Spinal cord (tissue), 10 donors: Measurements from ENCODE around the gene BHLHE23. TPM values are rescaled to one million over a fixed set of nuclear protein-coding genes. Genes with fewer than 3 reads are reported as not detected.
A peak's percentile ranks its signal among the peaks of the same experiment; 100 is the strongest.
"Not testable (repeated sequence)": the region's sequence is repeated elsewhere in the genome, so short reads cannot be mapped to it uniquely, and the experiment has no call there.

Experiments used
- DNase-seq, 6 donors: peaks; one replicate each; pipeline versions ENCODE4 v3.0.0 to v3.0.0-alpha.2; 2013 to 2015; ENCODE audit warnings: low spot score in 6 of 6, low read depth in 4 of 6
- H3K27ac ChIP-seq: one replicate; pipeline ENCODE4 v1.5.1; 2013; ENCODE audit warnings: low read depth, low read length, control low read depth
- H3K27me3 ChIP-seq: one replicate; pipeline ENCODE4 v1.6.1; 2013; ENCODE audit warnings: low read length; ENCODE audit not compliant: control insufficient read depth, insufficient read depth
- H3K36me3 ChIP-seq: one replicate; pipeline ENCODE4 v1.6.1; 2013; ENCODE audit warnings: low read length; ENCODE audit not compliant: control insufficient read depth, insufficient read depth
- H3K4me1 ChIP-seq: one replicate; pipeline ENCODE4 v1.6.1; 2013; ENCODE audit warnings: low read length; ENCODE audit not compliant: control insufficient read depth, insufficient read depth
- H3K4me3 ChIP-seq: one replicate; pipeline ENCODE4 v1.5.1; 2013; ENCODE audit warnings: low read depth, low read length, control low read depth
- H3K9me3 ChIP-seq: one replicate; pipeline ENCODE4 v1.6.1; 2013; ENCODE audit warnings: low read length; ENCODE audit not compliant: control insufficient read depth, insufficient read depth
- WGBS: methylation state at CpG from one replicate; pipeline ENCODE4 v1.1.5; 2013; ENCODE audit warnings: missing lambda C conversion rate; ENCODE audit not compliant: insufficient coverage; 5-methylcytosine and 5-hydroxymethylcytosine counted together
- polyA plus RNA-seq, 2 donors: library from polyadenylated mRNA; unstranded; fragments of 120-200 nt; gene quantifications; one replicate each; pipeline ENCODE4 v1.2.1, GENCODE V29; 2013; ENCODE audit not compliant: insufficient read length in 2 of 2
- total RNA-seq, 2 donors: library from RNA; depleted of rRNA in 1 of 2; stranded (reverse); fragments of 120-200 nt in 1 of 2; fragments of >200 nt in 1 of 2; gene quantifications; one replicate each; pipeline versions ENCODE4 v1.2.3 to v1.2.4, GENCODE V29; 2013 to 2014
- donor health status: healthy.

The BHLHE23 gene
- total and polyA plus RNA-seq, 4 donors, result not detected

DNA sequence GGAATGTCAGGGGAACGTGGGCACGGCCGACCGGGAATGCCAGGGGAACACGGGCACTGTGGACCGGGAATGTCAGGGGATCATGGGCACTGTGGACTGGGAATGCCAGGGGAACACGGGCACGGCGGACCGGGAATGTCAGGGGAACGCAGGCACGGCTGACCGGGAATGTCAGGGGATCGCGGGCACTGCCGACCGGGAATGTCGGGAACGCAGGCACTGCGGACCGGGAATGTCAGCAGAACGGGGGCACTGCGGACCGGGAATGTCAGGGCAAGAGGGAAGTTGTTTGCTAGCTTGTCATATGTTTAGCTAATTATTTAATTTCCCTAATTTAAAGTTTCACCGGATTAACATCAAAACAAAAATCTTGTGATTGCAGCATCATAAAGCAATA, 37.4 kb upstream of the BHLHE23 start:
- Histone ChIP-seq H3K4me1 (no peaks in the 10 kb centered on the region), H3K27me3 (peaks cover 8% of the 10 kb centered on the region), H3K9me3 (peaks cover 2% of the 10 kb centered on the region), H3K27ac (no peak overlapping the region), H3K36me3 (no peaks in the 10 kb centered on the region), H3K4me3 (no peak overlapping the region)
- 95% methylated on average over 20 of the region's 25 CpGs for WGBS
- DNase-seq, result no peak

DNA sequence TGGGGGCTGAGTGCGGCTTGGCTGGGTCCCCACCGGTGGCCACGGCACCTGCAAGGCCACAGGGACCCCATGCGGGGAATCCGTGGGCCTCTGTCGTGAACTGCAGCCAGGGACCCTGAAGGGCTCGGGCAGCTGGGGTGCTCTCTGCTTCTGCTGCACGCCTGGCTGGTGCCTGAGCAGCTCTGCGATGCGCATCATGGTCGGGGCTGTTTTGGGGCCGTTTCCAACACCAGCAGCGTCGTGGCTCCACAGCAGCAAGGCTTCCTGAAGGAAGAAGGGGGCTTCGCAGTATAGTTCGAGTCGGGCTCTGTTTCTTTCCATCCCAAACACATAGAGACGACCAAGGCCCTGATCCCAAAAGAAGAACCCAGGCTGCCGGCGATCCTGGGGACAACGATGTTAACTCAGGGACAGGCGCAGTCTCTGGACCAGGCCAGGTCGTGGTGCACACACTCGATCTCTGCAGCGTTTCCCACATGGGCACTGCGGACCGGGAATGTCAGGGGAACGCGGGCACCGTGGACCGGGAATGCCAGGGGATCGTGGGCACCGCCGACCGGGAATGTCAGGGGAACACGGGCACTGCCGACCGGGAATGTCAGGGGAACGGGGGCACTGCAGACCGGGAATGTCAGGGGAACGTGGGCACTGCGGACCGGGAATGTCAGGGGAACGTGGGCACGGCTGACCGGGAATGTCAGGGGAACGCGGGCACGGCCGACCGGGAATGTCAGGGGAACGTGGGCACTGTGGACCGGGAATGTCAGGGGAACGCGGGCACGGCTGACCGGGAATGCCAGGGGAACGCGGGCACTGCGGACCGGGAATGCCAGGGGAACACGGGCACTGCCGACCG, 36.8 kb upstream of the BHLHE23 start:
- Histone ChIP-seq H3K4me1 (no peaks in the 10 kb centered on the region), H3K27ac (no peak overlapping the region), H3K27me3 (peaks cover 8% of the 10 kb centered on the region), H3K4me3 (no peak overlapping the region), H3K9me3 (peaks cover 2% of the 10 kb centered on the region), H3K36me3 (no peaks in the 10 kb centered on the region)
- DNase-seq, result no peak
- WGBS, result 89% methylated on average over 64 of the region's 64 CpGs

DNA sequence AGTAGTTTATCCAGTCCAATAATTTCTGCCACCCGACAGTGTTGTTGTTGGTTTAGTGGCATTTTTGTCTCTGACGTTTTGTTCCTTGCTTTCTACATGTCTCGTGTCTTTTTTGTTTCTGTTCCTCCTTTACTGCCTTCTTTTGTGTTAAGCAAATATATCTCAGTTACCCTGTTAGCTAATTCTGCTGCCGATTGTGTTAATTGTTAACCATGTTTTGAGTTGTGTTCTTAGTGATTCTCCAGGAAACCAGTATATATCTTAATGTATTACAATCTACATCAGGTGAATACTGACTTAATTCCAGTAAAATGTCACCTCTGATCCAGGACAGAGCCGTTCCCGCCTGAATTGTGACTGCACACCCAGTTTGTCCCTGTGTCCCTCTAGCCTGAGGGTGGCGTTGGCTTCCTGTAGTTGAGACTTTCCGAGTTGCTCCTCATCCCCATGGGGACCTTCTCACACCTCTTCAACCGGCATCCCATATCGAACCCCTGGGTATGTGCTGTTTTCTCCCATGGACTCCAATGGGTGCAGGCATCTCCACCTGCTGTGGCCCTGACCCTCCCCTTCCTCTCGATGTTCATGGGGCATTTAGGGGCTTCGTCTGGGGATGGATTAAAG, 35.8 kb upstream of the BHLHE23 start:
- peaks cover 2% of the 10 kb centered on the region for H3K9me3 ChIP-seq
- DNase-seq, result no peak
- 70% methylated on average over 6 of the region's 12 CpGs for WGBS
- no peaks in the 10 kb centered on the region for H3K4me1 ChIP-seq
- no peaks in the 10 kb centered on the region for H3K36me3 ChIP-seq
- H3K4me3 ChIP-seq, result no peak overlapping the region
- H3K27ac ChIP-seq, result no peak overlapping the region
- H3K27me3 ChIP-seq, result peaks cover 13% of the 10 kb centered on the region

DNA sequence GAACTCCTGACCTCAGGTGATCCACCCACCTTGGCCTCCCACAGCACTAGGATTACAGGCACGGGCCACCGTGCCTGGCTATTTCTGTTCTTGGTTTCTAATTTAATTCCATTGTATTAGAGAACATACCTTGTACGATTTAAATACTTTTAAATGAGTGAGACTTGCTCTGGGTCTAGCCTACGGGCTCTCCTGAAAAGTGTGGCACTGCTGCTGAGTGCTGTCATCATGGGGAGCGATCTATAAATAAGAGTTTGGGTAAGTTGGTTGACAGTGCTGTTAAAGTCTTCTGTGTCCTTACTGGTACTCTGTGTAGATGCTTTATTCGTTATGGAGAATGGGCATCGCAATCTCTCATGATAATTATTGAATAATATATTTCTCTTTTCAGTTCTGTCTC, 35.0 kb upstream of the BHLHE23 start:
- Histone ChIP-seq H3K36me3 (no peaks in the 10 kb centered on the region), H3K9me3 (peaks cover 2% of the 10 kb centered on the region), H3K4me1 (no peaks in the 10 kb centered on the region), H3K4me3 (no peak overlapping the region), H3K27me3 (peaks cover 13% of the 10 kb centered on the region), H3K27ac (no peak overlapping the region)
- no peak for DNase-seq
- 88% methylated on average over 2 of the region's 7 CpGs for WGBS

DNA sequence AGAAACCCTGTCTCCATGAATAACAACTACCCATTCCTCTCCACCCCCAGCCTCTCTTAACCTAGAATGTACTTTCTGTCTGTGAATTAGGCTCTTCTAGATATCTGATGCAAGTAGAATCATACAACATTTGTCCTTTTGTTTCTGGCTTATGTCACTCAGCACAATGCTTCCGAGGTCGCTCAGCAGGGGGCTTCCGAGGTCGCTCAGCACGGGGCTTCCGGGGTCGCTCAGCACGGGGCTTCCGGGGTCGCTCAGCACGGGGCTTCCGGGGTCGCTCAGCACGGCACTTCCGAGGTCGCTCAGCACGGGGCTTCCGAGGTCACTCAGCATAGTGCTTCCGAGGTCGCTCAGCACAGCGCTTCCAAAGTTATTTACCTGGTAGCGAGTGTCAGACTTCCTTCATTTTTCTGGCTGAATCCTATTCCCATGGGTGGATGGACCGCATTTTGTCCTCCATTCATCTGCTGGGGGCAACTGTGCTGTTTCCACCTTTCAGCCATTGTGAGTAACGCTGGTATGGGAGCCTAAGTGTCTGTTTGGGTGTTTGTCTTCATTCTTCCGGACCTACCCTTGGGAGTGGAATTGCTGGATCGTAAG, 31.0 kb upstream of the BHLHE23 start:
- H3K9me3 ChIP-seq, result peaks cover 2% of the 10 kb centered on the region
- no peak for DNase-seq
- H3K27ac ChIP-seq, result no peak overlapping the region
- H3K36me3 ChIP-seq, result no peaks in the 10 kb centered on the region
- 65% methylated on average over 17 of the region's 26 CpGs for WGBS
- H3K4me1 ChIP-seq, result peaks cover 15% of the 10 kb centered on the region
- no peak overlapping the region for H3K4me3 ChIP-seq
- H3K27me3 ChIP-seq, result peaks cover 18% of the 10 kb centered on the region

DNA sequence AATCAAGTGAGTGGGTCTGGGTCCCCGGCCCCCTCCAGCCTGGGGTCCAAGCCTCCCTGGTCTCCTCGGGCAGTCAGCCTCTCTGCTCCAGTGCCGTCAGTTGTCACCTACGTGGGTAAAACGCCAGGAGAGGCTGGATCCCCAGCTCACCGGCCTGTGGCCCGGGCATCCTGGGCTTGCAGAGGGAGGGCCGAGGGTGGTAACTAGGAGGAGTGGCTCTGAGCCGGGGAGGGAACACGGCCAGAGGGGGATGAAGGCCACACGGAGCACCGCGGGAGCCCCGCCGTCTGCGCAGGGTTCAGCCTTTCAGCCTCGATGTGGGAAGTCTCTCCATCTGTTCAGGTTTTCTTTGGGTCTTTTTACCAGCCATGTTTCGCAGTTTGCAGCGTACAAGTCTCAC, 29.5 kb upstream of the BHLHE23 start:
- WGBS, result 41% methylated on average over 19 of the region's 19 CpGs
- Histone ChIP-seq H3K9me3 (peaks cover 2% of the 10 kb centered on the region), H3K4me3 (no peak overlapping the region), H3K27ac (no peak overlapping the region), H3K27me3 (peaks cover 32% of the 10 kb centered on the region), H3K4me1 (peaks cover 16% of the 10 kb centered on the region), H3K36me3 (no peaks in the 10 kb centered on the region)
- DNase-seq, result peak in 1 of 6 donors; percentile 45

DNA sequence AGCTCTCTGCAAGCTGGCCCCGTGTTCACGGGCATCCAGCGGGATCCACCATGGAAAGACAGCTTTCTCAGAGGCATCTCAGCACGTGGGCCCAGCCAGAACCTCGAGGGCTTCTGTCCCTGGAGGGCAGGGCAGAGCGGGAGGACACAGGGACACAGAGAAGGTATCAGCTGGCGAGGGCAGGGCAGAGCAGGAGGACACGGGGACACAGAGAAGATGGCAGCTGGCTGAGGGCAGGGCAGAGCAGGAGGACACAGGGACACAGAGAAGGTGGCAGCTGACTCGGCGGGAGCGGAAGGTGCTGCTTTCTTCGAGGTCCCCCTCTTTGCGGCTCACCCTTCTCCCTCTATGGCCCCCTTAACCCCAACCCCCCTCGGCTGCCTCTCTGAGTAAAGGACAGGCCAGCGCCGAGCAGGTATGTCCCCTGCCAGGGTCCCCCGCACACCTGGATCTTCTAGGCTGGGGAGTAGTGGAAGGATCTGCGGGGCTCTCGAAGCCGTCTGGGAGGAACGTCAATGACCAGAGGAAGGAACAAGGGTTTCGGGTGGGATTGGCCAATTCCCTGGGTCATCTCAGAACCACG, 28.9 kb upstream of the BHLHE23 start:
- 87% methylated on average over 17 of the region's 23 CpGs for WGBS
- peaks cover 35% of the 10 kb centered on the region for H3K27me3 ChIP-seq
- H3K4me3 ChIP-seq, result no peak overlapping the region
- no peak for DNase-seq
- peaks cover 2% of the 10 kb centered on the region for H3K9me3 ChIP-seq
- H3K4me1 ChIP-seq, result peaks cover 16% of the 10 kb centered on the region
- H3K36me3 ChIP-seq, result no peaks in the 10 kb centered on the region
- H3K27ac ChIP-seq, result no peak overlapping the region

DNA sequence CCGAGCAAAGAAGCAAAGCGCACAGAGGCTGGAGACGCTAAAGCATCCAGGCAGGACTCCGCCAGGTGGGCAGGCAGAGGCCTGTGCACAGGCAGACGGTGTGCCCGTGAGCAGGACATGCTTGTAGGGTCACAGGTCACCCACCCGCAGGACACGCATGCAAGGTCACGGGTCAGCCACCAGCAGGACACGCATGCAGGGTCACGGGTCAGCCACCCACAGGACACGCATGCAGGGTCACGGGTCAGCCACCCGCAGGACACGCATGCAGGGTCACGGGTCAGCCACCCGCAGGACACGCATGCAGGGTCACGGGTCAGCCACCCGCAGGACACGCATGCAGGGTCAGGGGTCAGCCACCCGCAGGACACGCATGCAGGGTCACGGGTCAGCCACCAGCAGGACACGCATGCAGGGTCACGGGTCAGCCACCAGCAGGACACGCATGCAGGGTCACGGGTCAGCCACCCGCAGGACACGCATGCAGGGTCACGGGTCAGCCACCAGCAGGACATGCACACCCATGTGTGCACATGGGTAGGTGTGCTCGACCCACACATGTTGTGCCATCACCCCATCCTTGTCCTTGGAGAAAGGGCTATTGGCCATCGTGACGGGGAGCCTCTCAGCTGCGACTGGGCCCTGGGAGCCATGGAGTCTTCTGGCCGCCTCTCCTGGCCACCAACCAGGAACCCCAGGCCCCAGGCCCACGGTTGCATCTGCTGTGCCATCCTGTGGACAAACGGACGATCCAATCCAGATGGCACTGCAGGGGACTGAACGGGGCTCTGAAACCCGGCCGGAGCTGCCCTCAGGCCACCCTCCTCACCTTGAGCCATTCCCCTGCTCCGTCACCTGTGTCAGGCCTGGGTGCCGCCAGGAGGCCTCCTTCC, 28.2 kb upstream of the BHLHE23 start:
- not testable (repeated sequence) for H3K36me3 ChIP-seq, DNase-seq, H3K9me3 ChIP-seq, H3K27ac ChIP-seq, H3K4me3 ChIP-seq
- 85% methylated on average over 36 of the region's 44 CpGs for WGBS
- peaks cover 17% of the 10 kb centered on the region for H3K4me1 ChIP-seq
- peaks cover 43% of the 10 kb centered on the region for H3K27me3 ChIP-seq
